Upper lobe of right lung (tissue), 1 donor: ENCODE data around the gene LRRN2. TPM values are rescaled to one million over a fixed set of nuclear protein-coding genes. Genes with fewer than 3 reads are reported as not detected.

Experiments
- ATAC-seq: fragments of 200-7000 bp; cut with Tn5 transposase; one replicate; pipeline ENCODE4 v1.9.1; 2020; ENCODE audit warnings: mild to moderate bottlenecking, moderate library complexity
- DNase-seq: peaks from one replicate; pipeline ENCODE4 v3.0.0-alpha.2; 2020
- H3K27ac ChIP-seq: fragments of 200-600 bp; one replicate; pipeline ENCODE4 v1.8.0; 2022
- H3K27me3 ChIP-seq: fragments of 200-600 bp; one replicate; pipeline ENCODE4 v1.8.0; 2022; ENCODE audit warnings: mild to moderate bottlenecking
- H3K36me3 ChIP-seq: fragments of 200-600 bp; one replicate; pipeline ENCODE4 v1.8.0; 2022
- H3K4me1 ChIP-seq: fragments of 200-600 bp; one replicate; pipeline ENCODE4 v1.8.0; 2022
- H3K4me3 ChIP-seq: fragments of 200-600 bp; one replicate; pipeline ENCODE4 v1.8.0; 2022; ENCODE audit warnings: mild to moderate bottlenecking
- H3K9me3 ChIP-seq: fragments of 200-600 bp; one replicate; pipeline ENCODE4 v1.8.0; 2022
- CTCF ChIP-seq: fragments of 200-600 bp; IDR thresholded peaks from one replicate; pipeline ENCODE4 v1.8.0; 2022; ENCODE audit warnings: antibody characterized with exemption
- intact Hi-C: fragments of 100-400 bp; cut with DNase I; formaldehyde crosslinking; loops from one replicate; pipeline ENCODE4 v1.11.0; 2022
- total RNA-seq: library from RNA; stranded (reverse); fragmentation: NEBNext Ultra II Directional; extraction: Animal tissue kit (Norgen Biotek cat#: 25700); gene quantifications from one replicate; pipeline ENCODE4 v1.2.1, GENCODE V29; 2021
- donor health status: DM: no; HTN: yes; CAD: no; lungs with severe emphysema.

Gene LRRN2
- total RNA-seq, 1 donor from 2014 or later: 3.2 TPM

- ATAC-seq (no peak), DNase-seq (no peak)
- no peak for TF ChIP-seq CTCF
These were observed 20.6 kb upstream of the LRRN2 start for GRCh38 chr1:204705888-204706837.

GRCh38 chr1:204705493-204705811 lies 19.9 kb upstream of the LRRN2 start:
- H3K9me3 ChIP-seq: no peaks in the 10 kb centered on the region
- H3K27ac ChIP-seq: no peak overlapping the region
- intact Hi-C loops: no loop called here
- H3K36me3 ChIP-seq: no peaks in the 10 kb centered on the region
- DNase-seq: no peak
- H3K27me3 ChIP-seq: no peaks in the 10 kb centered on the region
- no peak for ATAC-seq
- no peak for TF ChIP-seq CTCF
- no peak overlapping the region for H3K4me3 ChIP-seq
- no peaks in the 10 kb centered on the region for H3K4me1 ChIP-seq

More at GRCh38 chr1:204705888-204706837, 20.6 kb upstream of the LRRN2 start:
- H3K4me1 ChIP-seq: no peaks in the 10 kb centered on the region
- intact Hi-C loops: no loop called here
- H3K27ac ChIP-seq: no peak overlapping the region
- H3K9me3 ChIP-seq: no peaks in the 10 kb centered on the region
- peaks cover 2% of the 10 kb centered on the region for H3K27me3 ChIP-seq
- H3K36me3 ChIP-seq: no peaks in the 10 kb centered on the region
- no peak overlapping the region for H3K4me3 ChIP-seq

- DNase-seq (no peak), ATAC-seq (no peak)
- Histone ChIP-seq H3K36me3 (no peaks in the 10 kb centered on the region), H3K4me1 (no peaks in the 10 kb centered on the region), H3K9me3 (no peaks in the 10 kb centered on the region), H3K27ac (no peak overlapping the region), H3K4me3 (no peak overlapping the region), H3K27me3 (peaks cover under 1% of the 10 kb centered on the region)
- no peak for TF ChIP-seq CTCF
- intact Hi-C loops: no loop called here
These were observed 19.4 kb upstream of the LRRN2 start for GRCh38 chr1:204704794-204705492.

- intact Hi-C loops: no loop called here
- no peak for ATAC-seq
- Histone ChIP-seq H3K27ac (no peak overlapping the region), H3K4me1 (no peaks in the 10 kb centered on the region), H3K27me3 (peaks cover 3% of the 10 kb centered on the region), H3K9me3 (no peaks in the 10 kb centered on the region), H3K4me3 (no peak overlapping the region), H3K36me3 (no peaks in the 10 kb centered on the region)
- no peak for DNase-seq
- TF ChIP-seq CTCF: no peak
These were observed 18.5 kb upstream of the LRRN2 start for GRCh38 chr1:204703826-204704612.

GRCh38 chr1:204703268-204703664 lies 17.7 kb upstream of the LRRN2 start:
- H3K9me3 ChIP-seq: no peaks in the 10 kb centered on the region
- intact Hi-C loops: no loop called here
- H3K27ac ChIP-seq: no peak overlapping the region
- no peak for TF ChIP-seq CTCF
- H3K36me3 ChIP-seq: no peaks in the 10 kb centered on the region
- ATAC-seq (no peak), DNase-seq (no peak)
- no peaks in the 10 kb centered on the region for H3K4me1 ChIP-seq
- H3K4me3 ChIP-seq: no peak overlapping the region
- H3K27me3 ChIP-seq: peaks cover 3% of the 10 kb centered on the region
